GM18861 (cell line): Measurements from ENCODE around the gene KCNC1.

Source experiments
- ATAC-seq: cut with Tn5 transposase; IDR thresholded peaks from one replicate; pipeline ENCODE4 v1.9.1; 2021; ENCODE audit not compliant: unreplicated experiment

KCNC1 gene

GRCh38 chr11:17788084-17788483 is 53.5 kb downstream of the KCNC1 start:
- ATAC-seq: no peak

GRCh38 chr11:17790453-17790852 is 55.9 kb downstream of the KCNC1 start:
- ATAC-seq: no peak

DNA sequence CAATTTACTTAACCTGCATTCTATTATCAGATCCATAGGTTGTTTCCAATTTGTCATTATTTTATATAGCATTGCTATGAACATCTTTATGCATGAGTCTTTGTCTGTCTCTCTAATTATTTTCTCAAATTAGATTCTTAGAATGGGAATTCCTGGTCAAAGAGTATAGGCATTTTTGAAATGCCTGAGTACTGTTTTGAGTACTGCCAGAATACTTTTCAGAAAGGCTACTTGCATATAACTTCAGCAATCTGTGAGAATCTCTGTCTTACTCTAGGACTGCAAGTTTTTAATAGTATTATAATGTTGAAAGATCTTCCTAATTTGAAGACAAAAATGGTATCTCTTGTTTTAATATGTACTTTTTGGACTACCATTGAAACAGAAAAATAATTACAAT is 56.6 kb downstream of the KCNC1 start:
- no peak for ATAC-seq

DNA sequence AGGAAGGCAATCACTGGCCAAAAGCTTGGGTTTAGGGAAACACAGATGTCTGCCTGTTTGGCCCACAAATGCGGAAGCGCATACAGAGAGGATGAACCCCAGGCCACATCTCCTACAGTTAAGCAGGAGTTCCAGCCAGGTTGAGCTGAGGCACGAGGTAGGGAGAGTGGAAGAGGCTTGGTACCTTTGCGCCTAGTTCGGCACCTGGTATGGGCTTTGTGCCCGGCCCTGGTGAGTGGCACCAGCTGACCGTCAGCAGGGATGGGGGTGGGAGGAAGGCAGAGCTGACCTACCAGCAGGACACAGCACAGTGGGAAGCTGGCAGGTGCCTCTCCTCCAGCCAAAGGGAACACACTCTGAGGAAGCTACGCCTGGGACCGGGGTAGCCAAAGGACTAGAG is 57.6 kb downstream of the KCNC1 start:
- ATAC-seq: no peak

GRCh38 chr11:17793642-17794170 is 59.1 kb downstream of the KCNC1 start:
- no peak for ATAC-seq

- ATAC-seq: no peak
Measured at GRCh38 chr11:17794981-17795380, 60.4 kb downstream of the KCNC1 start.

DNA sequence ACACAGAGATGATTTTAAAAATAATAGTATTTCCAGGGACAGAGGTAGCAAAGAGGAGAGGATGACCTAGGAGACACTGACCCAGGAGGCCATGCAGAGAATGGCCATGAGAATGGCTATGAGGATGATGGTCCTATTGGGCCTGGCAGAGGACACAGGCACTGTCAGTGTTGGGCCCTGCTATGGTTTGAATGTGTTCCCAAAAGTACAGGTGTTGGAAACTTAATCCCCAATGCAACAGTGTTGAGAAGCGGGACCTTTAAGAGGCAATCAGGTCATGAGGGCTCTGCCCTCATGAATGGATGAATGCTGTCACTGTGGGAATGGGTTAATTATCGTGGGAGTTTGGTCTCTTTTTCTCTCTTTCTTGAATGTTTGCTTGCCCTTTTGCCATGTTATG is 61.6 kb downstream of the KCNC1 start:
- ATAC-seq: no peak

DNA sequence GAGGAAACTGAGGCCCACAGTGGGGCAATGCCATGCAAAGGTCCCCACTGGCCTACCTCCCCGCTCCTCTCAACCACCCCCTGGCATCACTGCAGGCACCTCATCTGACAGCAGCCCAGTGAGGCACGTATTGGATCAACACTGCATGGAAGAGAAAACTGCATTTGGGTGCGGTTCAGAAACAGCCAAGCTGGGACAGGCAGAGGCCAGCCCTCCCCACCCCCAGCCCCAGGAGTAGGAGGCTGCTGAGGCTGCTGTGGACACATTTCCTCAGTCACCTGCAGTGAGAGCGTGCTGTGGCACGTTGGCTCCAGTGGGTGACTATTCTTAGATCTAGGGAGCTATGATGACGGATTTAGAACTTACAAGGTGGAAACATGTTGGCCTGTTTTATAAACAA is 63.7 kb downstream of the KCNC1 start:
- ATAC-seq: no peak

- no peak for ATAC-seq
Measured at GRCh38 chr11:17798716-17799115, 64.1 kb downstream of the KCNC1 start.

DNA sequence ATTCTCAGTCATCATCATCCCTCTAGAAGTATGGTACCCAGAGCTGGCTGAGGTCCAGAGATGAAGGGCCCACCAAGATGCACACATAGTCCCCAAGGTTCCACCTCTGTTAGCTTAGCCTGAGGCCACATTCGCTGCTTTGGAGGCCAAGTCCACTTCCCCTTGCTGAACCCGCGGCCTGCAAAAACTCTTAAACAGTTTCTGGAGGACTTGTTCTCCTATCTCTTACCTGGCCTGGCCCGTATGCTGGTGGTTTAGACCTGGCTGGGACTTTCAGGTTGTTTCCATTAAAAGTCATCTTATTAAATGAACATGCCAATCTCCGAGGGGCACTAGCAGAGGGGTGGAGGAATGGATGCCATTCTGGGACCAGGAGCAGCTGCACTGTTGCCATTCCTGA is 64.6 kb downstream of the KCNC1 start:
- no peak for ATAC-seq

DNA sequence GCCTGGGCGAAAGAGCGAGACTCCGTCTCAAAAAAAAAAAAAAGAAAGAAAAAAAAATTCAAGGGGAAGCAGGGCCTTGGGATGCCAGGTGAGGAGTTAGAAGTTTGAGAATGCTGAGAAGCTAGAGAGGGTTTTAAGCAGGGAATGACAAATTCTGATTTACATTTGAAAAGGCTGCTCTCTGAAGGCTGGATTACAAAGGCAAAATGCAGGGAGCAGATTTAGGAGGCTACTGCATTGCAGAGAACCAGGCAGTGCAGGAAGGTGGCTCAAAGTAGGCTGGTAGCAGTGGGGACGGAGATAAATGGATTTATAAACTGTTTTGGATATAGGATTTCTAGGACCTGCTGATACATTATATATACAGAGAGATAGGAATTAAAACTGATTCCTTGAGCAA is 66.6 kb downstream of the KCNC1 start:
- no peak for ATAC-seq

GRCh38 chr11:17802491-17802890 is 67.9 kb downstream of the KCNC1 start:
- no peak for ATAC-seq

- no peak for ATAC-seq
Measured at GRCh38 chr11:17803754-17804334, 69.3 kb downstream of the KCNC1 start.

GRCh38 chr11:17805043-17805442 is 70.5 kb downstream of the KCNC1 start:
- ATAC-seq: no peak

DNA sequence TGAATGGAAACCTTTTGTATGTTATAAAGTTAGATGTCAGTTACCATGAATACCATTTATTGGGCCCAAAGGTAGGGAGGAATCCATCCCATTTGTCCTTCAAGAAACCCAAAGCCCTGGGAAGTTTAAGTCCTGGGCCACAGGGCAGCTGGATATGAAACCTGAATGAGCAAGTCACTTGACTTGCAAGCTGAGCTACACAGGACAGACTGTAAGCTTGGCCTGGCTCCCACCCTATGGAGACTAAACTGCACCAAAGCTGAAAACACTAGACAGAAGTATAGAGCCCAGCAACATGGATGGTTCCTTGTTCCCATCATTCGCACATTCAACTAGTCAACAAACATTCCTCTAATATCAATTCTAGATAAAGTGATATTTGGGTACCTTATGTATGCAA is 71.3 kb downstream of the KCNC1 start:
- ATAC-seq: no peak

GRCh38 chr11:17807034-17807433 is 72.5 kb downstream of the KCNC1 start:
- no peak for ATAC-seq

DNA sequence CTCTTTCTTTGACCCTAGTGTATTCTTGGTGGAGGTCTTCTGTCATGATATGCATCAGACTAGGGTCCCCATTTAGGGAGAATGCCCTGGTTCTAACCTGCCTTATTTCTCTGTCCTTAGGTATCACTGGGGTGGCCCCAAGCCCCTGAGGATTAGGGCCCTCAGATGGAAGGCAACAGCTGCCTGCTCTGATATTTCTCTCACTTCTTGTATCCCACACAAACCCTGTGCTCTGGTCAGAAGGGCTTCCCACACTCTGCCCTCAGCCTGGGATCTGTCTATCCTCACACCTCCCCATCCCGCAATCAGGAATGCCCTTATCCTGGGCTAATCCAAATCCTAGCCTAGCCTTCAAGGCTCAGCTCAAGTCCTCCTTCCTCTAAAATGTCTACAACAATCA is 75.5 kb downstream of the KCNC1 start:
- ATAC-seq: no peak

- no peak for ATAC-seq
Measured at GRCh38 chr11:17810746-17811145, 76.2 kb downstream of the KCNC1 start.

GRCh38 chr11:17811352-17811751 is 76.8 kb downstream of the KCNC1 start:
- no peak for ATAC-seq

DNA sequence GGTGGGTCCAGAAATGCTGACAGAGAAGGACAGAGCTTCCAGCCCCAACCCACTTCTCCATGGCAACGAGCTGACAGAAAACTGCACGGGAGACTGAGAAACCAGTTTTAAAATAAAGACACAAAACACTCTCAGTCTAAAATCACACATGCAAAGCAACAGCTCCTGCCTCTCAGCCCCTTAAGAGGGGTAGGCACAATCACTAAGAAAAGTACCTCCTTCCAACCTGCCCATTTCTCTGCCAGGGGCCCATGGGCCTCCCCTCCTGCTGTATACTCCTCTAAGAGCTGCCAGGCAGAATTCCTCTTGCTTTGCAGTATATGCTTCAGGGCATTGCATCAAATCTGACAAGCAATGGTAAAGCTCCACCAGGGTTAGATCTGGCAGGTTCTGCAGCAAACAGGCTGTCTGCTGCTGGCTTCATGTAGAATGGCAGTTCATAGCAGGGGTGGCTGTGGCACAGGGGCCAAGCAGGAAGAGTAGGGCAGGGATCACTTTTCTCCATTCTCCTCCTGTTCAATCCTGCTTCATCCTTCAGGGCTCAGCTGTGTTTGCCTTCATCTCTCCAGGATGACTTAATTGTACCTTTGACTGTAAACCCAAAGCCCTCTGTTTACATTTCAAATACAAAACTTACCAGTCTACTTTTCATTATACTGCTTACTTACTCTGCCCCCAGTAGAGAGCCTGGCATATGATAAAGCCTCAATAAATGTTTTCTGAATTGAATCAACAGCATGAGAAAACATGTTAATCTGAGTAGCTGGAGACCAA is 77.7 kb downstream of the KCNC1 start:
- no peak for ATAC-seq

DNA sequence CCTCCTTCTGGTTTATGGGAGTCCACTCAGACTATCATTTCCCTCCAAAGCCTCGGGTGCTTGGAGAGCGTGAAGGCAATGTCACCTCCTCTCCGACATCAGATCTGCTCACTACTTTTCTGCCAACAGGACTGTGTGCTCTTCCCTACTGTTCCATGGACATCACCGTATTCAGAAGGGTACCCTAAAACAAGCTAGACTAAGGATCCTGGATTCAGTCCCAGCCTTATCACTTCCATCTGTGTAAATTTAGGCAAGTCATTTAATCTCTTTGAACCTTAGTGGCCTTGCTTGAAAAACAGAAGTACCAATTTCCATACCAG is 78.2 kb downstream of the KCNC1 start:
- ATAC-seq: no peak

DNA sequence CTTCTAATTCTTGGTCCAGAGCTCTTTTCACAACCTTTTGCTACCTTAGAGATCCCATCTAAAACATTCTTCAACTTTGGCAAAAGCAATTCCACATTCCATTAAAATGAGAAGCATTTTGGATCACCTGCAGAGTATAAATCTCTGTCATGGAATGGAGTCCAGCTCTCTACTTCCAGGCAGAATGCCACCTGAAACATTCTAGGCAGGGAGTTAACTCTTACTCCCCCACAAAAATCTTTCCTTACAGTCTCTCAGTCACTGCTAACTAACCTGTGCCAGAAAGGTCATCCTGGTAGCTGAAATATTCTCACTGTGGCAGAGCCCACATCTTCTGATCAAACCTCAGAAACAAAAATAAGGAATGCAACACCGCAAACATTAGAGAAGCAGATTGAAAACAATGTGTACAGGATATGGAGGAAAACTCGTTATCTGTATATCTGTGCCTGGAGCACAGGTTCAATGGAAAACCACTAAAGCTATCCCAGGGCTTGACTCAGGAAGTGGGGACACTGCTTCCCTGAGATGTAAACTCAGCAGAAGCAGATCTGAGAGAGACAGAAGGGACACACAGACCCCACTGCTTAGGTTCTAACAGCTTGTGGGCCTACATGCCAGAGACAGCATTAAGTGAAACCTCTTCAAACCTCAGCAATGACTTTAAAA is 78.9 kb downstream of the KCNC1 start:
- ATAC-seq: no peak
